ENCODE data around the gene UTS2R.

- TF ChIP-seq CTCF (IDR thresholded peaks at IDR 0.05; ENCODE audit: borderline replicate concordance, extremely low read depth, low read length, poor library complexity, severe bottlenecking) = no peak
- TF ChIP-seq EZH2 (IDR thresholded peaks at IDR 0.05; ENCODE audit: borderline replicate concordance, low read depth, low read length, severe bottlenecking) = no peak
These were observed 31.7 kb upstream of the UTS2R start for GRCh38 chr17:82339634-82340580.

Measured in DND-41 (cell line).